ENCODE measurements around the gene DNAH7.

The DNAH7 gene

DNA sequence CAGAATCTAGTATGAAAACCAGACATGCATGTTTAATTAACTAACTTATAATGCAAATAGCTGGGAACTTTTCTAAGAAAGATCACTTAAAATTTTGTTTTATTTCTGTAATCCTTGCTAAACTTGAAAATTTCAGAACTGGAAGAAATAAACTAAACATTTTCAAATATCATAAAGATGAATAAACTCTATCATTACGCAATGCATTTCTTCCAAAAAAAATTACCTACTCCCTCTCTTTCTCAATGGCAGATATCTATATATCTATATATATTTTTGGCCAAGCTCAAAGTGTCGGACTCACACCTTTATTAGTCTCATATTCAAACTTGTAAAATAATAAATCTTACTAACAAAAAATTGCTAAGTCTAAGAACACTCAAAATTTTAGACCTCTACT is 253.6 kb downstream of the DNAH7 start:
- TF ChIP-seq, protein P1, sequence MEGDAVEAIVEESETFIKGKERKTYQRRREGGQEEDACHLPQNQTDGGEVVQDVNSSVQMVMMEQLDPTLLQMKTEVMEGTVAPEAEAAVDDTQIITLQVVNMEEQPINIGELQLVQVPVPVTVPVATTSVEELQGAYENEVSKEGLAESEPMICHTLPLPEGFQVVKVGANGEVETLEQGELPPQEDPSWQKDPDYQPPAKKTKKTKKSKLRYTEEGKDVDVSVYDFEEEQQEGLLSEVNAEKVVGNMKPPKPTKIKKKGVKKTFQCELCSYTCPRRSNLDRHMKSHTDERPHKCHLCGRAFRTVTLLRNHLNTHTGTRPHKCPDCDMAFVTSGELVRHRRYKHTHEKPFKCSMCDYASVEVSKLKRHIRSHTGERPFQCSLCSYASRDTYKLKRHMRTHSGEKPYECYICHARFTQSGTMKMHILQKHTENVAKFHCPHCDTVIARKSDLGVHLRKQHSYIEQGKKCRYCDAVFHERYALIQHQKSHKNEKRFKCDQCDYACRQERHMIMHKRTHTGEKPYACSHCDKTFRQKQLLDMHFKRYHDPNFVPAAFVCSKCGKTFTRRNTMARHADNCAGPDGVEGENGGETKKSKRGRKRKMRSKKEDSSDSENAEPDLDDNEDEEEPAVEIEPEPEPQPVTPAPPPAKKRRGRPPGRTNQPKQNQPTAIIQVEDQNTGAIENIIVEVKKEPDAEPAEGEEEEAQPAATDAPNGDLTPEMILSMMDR (conservative IDR thresholded peaks at IDR 0.05; ENCODE audit: low read depth, low read length) = no peak
- peaks cover 2% of the 10 kb centered on the region for H3K4me1 ChIP-seq (ENCODE audit: low read depth, poor library complexity, severe bottlenecking)
- no peaks in the 10 kb centered on the region for H3K79me2 ChIP-seq (ENCODE audit: insufficient read depth, low read depth)
- no peaks in the 10 kb centered on the region for H3K36me3 ChIP-seq (ENCODE audit: insufficient read depth)
- H3K4me3 ChIP-seq (IDR thresholded peaks at IDR 0.05; ENCODE audit: insufficient read depth, low read depth, low read length) = no peak overlapping the region
- H3K9ac ChIP-seq = no peak overlapping the region
- no peak overlapping the region for H2AFZ ChIP-seq (ENCODE audit: low read depth)
- no peaks in the 10 kb centered on the region for H4K20me1 ChIP-seq (ENCODE audit: insufficient read depth)
- H3K4me2 ChIP-seq = no peak overlapping the region
- H3K27me3 ChIP-seq (ENCODE audit: insufficient read depth, low read depth) = no peaks in the 10 kb centered on the region
- no peak overlapping the region for H3K27ac ChIP-seq

DNA sequence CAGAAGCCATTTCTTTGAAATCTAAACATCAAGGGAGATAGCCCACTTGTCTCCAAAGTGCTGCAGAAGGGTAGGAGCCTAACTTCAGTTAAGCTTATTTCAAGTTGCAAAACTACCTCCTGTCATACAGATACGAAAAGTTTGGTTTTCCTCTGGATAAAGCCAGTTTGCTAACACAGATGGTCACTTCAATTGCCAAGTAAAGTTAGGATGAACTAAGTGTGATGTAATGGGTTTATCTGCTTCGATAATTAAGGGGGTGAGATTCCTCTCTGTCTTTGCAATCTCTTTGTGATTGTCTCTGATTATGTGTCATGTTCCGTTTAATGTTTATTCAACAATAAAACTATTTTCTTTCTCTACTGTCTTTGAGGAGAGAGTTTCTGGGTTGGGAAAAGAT is 255.2 kb downstream of the DNAH7 start:
- no peak overlapping the region for H2AFZ ChIP-seq (ENCODE audit: low read depth)

DNA sequence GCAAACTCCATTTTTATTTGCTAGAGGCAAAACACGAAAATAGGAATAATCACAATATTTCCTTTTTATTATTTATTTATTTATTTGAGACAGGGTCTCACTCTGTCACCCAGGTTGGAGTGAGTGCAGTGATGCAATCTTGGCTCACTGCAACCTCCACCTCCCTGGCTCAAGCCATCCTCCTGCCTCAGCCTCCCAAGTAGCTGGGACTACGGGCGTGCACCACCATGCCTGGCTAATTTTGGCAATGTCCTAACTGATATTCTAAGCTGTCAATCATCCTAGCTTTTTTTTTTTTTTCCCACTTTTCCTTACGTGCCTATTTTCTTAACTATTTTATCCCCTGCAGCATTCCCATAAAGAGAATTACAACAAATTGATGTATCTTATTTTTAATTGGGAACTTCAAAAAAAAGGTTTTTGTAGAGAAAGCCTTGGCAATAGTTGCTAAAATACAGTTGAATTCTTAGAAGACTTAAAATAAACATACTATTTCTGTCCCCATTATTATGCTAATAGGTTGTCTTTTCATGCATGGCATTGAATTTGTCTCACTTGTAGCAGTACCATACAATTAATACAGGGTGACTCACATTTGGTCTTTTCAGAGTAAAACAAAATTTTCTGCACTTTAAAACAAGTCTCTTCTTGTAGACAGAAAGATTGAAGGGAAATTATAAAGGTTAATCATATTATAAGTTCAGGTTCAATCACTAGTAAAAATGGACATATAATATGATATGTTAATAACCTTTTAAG is 258.1 kb downstream of the DNAH7 start:
- Histone ChIP-seq H3K4me3 (IDR thresholded peaks at IDR 0.05; ENCODE audit: insufficient read depth, low read depth, low read length) (no peak overlapping the region), H3K27me3 (ENCODE audit: insufficient read depth, low read depth) (no peaks in the 10 kb centered on the region), H3K27ac (no peak overlapping the region), H3K4me2 (no peak overlapping the region), H2AFZ (ENCODE audit: low read depth) (no peak overlapping the region), H4K20me1 (ENCODE audit: insufficient read depth) (no peaks in the 10 kb centered on the region), H3K9ac (no peak overlapping the region), H3K79me2 (ENCODE audit: insufficient read depth, low read depth) (no peaks in the 10 kb centered on the region), H3K36me3 (ENCODE audit: insufficient read depth) (no peaks in the 10 kb centered on the region), H3K4me1 (ENCODE audit: low read depth, poor library complexity, severe bottlenecking) (no peaks in the 10 kb centered on the region)
- TF ChIP-seq, protein P1 (conservative IDR thresholded peaks at IDR 0.05; ENCODE audit: low read depth, low read length) = no peak

More for the DNA sequence above, 255.2 kb downstream of the DNAH7 start:
- Histone ChIP-seq H3K27me3 (ENCODE audit: insufficient read depth, low read depth) (no peaks in the 10 kb centered on the region), H3K4me3 (IDR thresholded peaks at IDR 0.05; ENCODE audit: insufficient read depth, low read depth, low read length) (no peak overlapping the region), H3K9ac (no peak overlapping the region), H4K20me1 (ENCODE audit: insufficient read depth) (no peaks in the 10 kb centered on the region), H3K4me2 (no peak overlapping the region), H3K79me2 (ENCODE audit: insufficient read depth, low read depth) (no peaks in the 10 kb centered on the region), H3K4me1 (ENCODE audit: low read depth, poor library complexity, severe bottlenecking) (no peaks in the 10 kb centered on the region), H3K27ac (no peak overlapping the region), H3K36me3 (ENCODE audit: insufficient read depth) (no peaks in the 10 kb centered on the region)
- TF ChIP-seq, protein P1 (conservative IDR thresholded peaks at IDR 0.05; ENCODE audit: low read depth, low read length) = no peak

DNA sequence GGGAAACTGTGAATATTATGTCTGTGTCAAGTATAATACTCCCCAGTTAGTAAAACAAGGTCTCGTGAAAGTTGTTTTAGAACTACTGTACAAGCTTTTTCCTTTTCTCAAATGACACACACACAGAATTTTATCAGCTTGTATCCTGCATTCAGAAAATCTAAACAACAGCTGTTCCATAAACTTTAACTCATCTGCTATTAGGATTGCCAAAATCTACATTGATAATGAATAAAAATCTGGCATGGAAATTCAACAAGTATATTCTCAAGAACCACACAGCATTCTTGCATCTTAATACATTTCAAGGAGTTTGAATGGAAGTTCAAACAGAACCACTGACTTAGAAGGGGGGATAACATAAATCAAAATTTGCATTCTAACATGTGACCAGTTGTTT is 260.4 kb downstream of the DNAH7 start:
- H3K27me3 ChIP-seq (ENCODE audit: insufficient read depth, low read depth) = no peaks in the 10 kb centered on the region
- no peak overlapping the region for H3K9ac ChIP-seq
- H3K27ac ChIP-seq = no peak overlapping the region
- H3K79me2 ChIP-seq (ENCODE audit: insufficient read depth, low read depth) = no peaks in the 10 kb centered on the region
- H3K4me3 ChIP-seq (IDR thresholded peaks at IDR 0.05; ENCODE audit: insufficient read depth, low read depth, low read length) = no peak overlapping the region
- TF ChIP-seq, protein P1 (conservative IDR thresholded peaks at IDR 0.05; ENCODE audit: low read depth, low read length) = no peak
- no peaks in the 10 kb centered on the region for H3K4me1 ChIP-seq (ENCODE audit: low read depth, poor library complexity, severe bottlenecking)
- no peaks in the 10 kb centered on the region for H3K36me3 ChIP-seq (ENCODE audit: insufficient read depth)
- H3K4me2 ChIP-seq = no peak overlapping the region
- no peak overlapping the region for H2AFZ ChIP-seq (ENCODE audit: low read depth)
- H4K20me1 ChIP-seq (ENCODE audit: insufficient read depth) = no peaks in the 10 kb centered on the region
